PC-9 (cell line): ENCODE results near the gene ABTB1.

ENCODE experiments used
- CTCF ChIP-seq: fragments of 200-600 bp; sonication (generic); conservative IDR thresholded peaks from 2 replicates; pipeline ENCODE4 v1.6.1; 2017; ENCODE audit warnings: mixed run types, antibody characterized with exemption, mild to moderate bottlenecking, moderate library complexity
- EZH2 ChIP-seq: fragments of 200-600 bp; sonication (generic); IDR thresholded peaks from 2 replicates; pipeline ENCODE4 v1.8.0; 2017; ENCODE audit warnings: antibody characterized with exemption, low read depth

- TF ChIP-seq CTCF: no peak
- TF ChIP-seq EZH2: no peak
Measured at GRCh38 chr3:127707851-127708411, 35.2 kb downstream of the ABTB1 start.
